CD14-positive monocyte (primary cell): Measurements from ENCODE around the gene SANBR. TPM values are rescaled to one million over a fixed set of nuclear protein-coding genes. Genes with fewer than 3 reads are reported as not detected.

Experiments
- DNase-seq, 3 donors: peaks; one replicate each; pipeline ENCODE4 v3.0.0-alpha.2; 2011 to 2022
- H2AFZ ChIP-seq: 2 replicates; pipeline ENCODE4 v1.6.0; 2012; ENCODE audit warnings: mild to moderate bottlenecking, low read depth, low read length, inconsistent platforms; ENCODE audit not compliant: insufficient read depth, poor library complexity, severe bottlenecking
- H3K27ac ChIP-seq, 2 donors: 1 replicate in 1 of 2; 2 replicates in 1 of 2; pipeline ENCODE4 v1.5.1; 2012 to 2013; ENCODE audit warnings: low read length in 2 of 2, control low read depth in 1 of 2, inconsistent platforms in 1 of 2, low read depth in 1 of 2, mild to moderate bottlenecking in 1 of 2
- H3K27me3 ChIP-seq, 2 donors: one replicate each; pipeline versions ENCODE4 v1.6.0 to v1.6.1; 2011 to 2013; ENCODE audit warnings: low read length in 2 of 2; ENCODE audit not compliant: control insufficient read depth in 2 of 2, insufficient read depth in 2 of 2
- H3K36me3 ChIP-seq, 2 donors: replicated peaks in 1 of 2; 1 replicate in 1 of 2; 2 replicates in 1 of 2; pipeline versions ENCODE4 v1.5.1 to v1.6.1; 2012 to 2013; ENCODE audit warnings: low read length in 2 of 2, control low read depth in 1 of 2, inconsistent platforms in 1 of 2, mild to moderate bottlenecking in 1 of 2; ENCODE audit not compliant: insufficient read depth in 2 of 2, control insufficient read depth in 1 of 2
- H3K4me1 ChIP-seq, 2 donors: 1 replicate in 1 of 2; 2 replicates in 1 of 2; pipeline versions ENCODE4 v1.5.1 to v1.6.1; 2012 to 2013; ENCODE audit warnings: low read length in 2 of 2, control low read depth in 1 of 2, inconsistent platforms in 1 of 2, mild to moderate bottlenecking in 1 of 2, moderate library complexity in 1 of 2; ENCODE audit not compliant: insufficient read depth in 2 of 2, control insufficient read depth in 1 of 2
- H3K4me2 ChIP-seq: replicated peaks from 2 replicates; pipeline ENCODE3; 2012; ENCODE audit warnings: low read length, moderate library complexity, mild to moderate bottlenecking; ENCODE audit not compliant: poor library complexity, severe bottlenecking; ENCODE audit errors: extremely low read depth
- H3K4me3 ChIP-seq, 3 experiments: fragments of 200-600 bp in 1 of 3; sonication (generic) in 1 of 3; replicated peaks in 1 of 3; 1 replicate in 2 of 3; 2 replicates in 1 of 3; pipeline ENCODE4 v1.5.1; 2011 to 2013; ENCODE audit warnings: low read length in 3 of 3, mild to moderate bottlenecking in 3 of 3, control low read depth in 2 of 3, low read depth in 2 of 3, inconsistent platforms in 1 of 3, moderate library complexity in 1 of 3
- H3K79me2 ChIP-seq: 2 replicates; pipeline ENCODE4 v1.6.0; 2012; ENCODE audit warnings: mild to moderate bottlenecking, control low read depth, inconsistent platforms, low read length, moderate library complexity; ENCODE audit not compliant: insufficient read depth
- H3K9ac ChIP-seq: 2 replicates; pipeline ENCODE4 v1.6.0; 2017; ENCODE audit warnings: low read length, mild to moderate bottlenecking; ENCODE audit not compliant: insufficient read depth, poor library complexity, severe bottlenecking
- H3K9me3 ChIP-seq, 2 donors: replicated peaks in 1 of 2; 1 replicate in 1 of 2; 2 replicates in 1 of 2; pipeline versions ENCODE4 v1.5.1 to v1.6.1; 2012 to 2013; ENCODE audit warnings: low read length in 2 of 2, control low read depth in 1 of 2; ENCODE audit not compliant: control insufficient read depth in 1 of 2, insufficient read depth in 1 of 2
- H4K20me1 ChIP-seq: 2 replicates; pipeline ENCODE4 v1.6.0; 2012; ENCODE audit warnings: mild to moderate bottlenecking, low read length, control low read depth, moderate library complexity; ENCODE audit not compliant: insufficient read depth
- H3K27ac Mint-ChIP-seq, 7 donors: one replicate each; pipeline ENCODE4 v1.8.0; 2020; ENCODE audit warnings: mild to moderate bottlenecking in 7 of 7, mixed read lengths in 7 of 7, moderate library complexity in 6 of 7, inconsistent platforms in 2 of 7
- H3K27me3 Mint-ChIP-seq, 3 donors: one replicate each; pipeline ENCODE4 v1.8.0; 2021 to 2022; ENCODE audit warnings: low read depth in 3 of 3, mild to moderate bottlenecking in 3 of 3, mixed read lengths in 3 of 3, moderate library complexity in 3 of 3, inconsistent platforms in 1 of 3
- H3K36me3 Mint-ChIP-seq, 2 donors: one replicate each; pipeline ENCODE4 v1.8.0; 2020; ENCODE audit warnings: mixed read lengths in 2 of 2, inconsistent platforms in 1 of 2, mild to moderate bottlenecking in 1 of 2
- H3K4me1 Mint-ChIP-seq: one replicate; pipeline ENCODE4 v1.8.0; 2020; ENCODE audit warnings: mild to moderate bottlenecking, mixed read lengths
- H3K4me3 Mint-ChIP-seq, 2 donors: one replicate each; pipeline ENCODE4 v1.8.0; 2020; ENCODE audit warnings: mild to moderate bottlenecking in 2 of 2, mixed read lengths in 2 of 2, moderate library complexity in 1 of 2
- H3K9me3 Mint-ChIP-seq, 7 donors: one replicate each; pipeline ENCODE4 v1.8.0; 2020 to 2022; ENCODE audit warnings: mixed read lengths in 7 of 7, mild to moderate bottlenecking in 6 of 7, moderate library complexity in 6 of 7, inconsistent platforms in 2 of 7
- WGBS: methylation state at CpG from one replicate; pipeline ENCODE4 v1.1.5; 2013; ENCODE audit warnings: missing lambda C conversion rate; ENCODE audit not compliant: insufficient coverage; 5-methylcytosine and 5-hydroxymethylcytosine counted together
- intact Hi-C, 2 donors: fragments of 100-400 bp; cut with micrococcal nuclease; formaldehyde crosslinking; loops; one replicate each; pipeline versions ENCODE4 v1.15.0 to v1.15.1; 2023
- polyA plus RNA-seq, 3 donors: library from polyadenylated mRNA; depleted of rRNA in 1 of 3; unstranded in 2 of 3; stranded (reverse) in 1 of 3; fragments of 300-500 nt in 2 of 3; fragments of >200 nt in 1 of 3; fragmentation: Illumina TruSeq in 2 of 3; gene quantifications; 1 replicate in 2 of 3; 2 replicates in 1 of 3; pipeline ENCODE4 v1.2.3, GENCODE V29; 2012 to 2021
- TF ChIP-seq, protein P1 (sequence below): fragments of 200-600 bp; IDR thresholded peaks from one replicate; pipeline ENCODE4 v1.8.0; 2022; ENCODE audit warnings: antibody characterized with exemption, mild to moderate bottlenecking

SANBR gene
- polyA plus RNA-seq, 3 donors: 1.9 to 3.5 (median 3.4) TPM

- Mint-ChIP-seq H3K27ac (peak overlapping the region in 1 of 7 donors; percentile 61), H3K4me1 (no peaks in the 10 kb centered on the region), H3K4me3 (no peak overlapping the region), H3K36me3 (peaks cover 30 to 48% of the 10 kb centered on the region in 2 donors), H3K9me3 (peaks cover 0 to 2% (median 0%) of the 10 kb centered on the region in 7 donors), H3K27me3 (no peaks in the 10 kb centered on the region)
- DNase-seq: no peak
- Histone ChIP-seq H3K36me3 (peaks cover 4 to 47% of the 10 kb centered on the region in 2 donors), H3K4me2 (no peak overlapping the region), H3K4me1 (no peaks in the 10 kb centered on the region), H3K4me3 (no peak overlapping the region), H3K79me2 (no peaks in the 10 kb centered on the region), H3K9me3 (no peaks in the 10 kb centered on the region), H3K27ac (no peak overlapping the region), H3K27me3 (no peaks in the 10 kb centered on the region), H2AFZ (no peak overlapping the region), H3K9ac (no peak overlapping the region), H4K20me1 (no peaks in the 10 kb centered on the region)
- intact Hi-C loops: no loop called here
- TF ChIP-seq, protein P1, sequence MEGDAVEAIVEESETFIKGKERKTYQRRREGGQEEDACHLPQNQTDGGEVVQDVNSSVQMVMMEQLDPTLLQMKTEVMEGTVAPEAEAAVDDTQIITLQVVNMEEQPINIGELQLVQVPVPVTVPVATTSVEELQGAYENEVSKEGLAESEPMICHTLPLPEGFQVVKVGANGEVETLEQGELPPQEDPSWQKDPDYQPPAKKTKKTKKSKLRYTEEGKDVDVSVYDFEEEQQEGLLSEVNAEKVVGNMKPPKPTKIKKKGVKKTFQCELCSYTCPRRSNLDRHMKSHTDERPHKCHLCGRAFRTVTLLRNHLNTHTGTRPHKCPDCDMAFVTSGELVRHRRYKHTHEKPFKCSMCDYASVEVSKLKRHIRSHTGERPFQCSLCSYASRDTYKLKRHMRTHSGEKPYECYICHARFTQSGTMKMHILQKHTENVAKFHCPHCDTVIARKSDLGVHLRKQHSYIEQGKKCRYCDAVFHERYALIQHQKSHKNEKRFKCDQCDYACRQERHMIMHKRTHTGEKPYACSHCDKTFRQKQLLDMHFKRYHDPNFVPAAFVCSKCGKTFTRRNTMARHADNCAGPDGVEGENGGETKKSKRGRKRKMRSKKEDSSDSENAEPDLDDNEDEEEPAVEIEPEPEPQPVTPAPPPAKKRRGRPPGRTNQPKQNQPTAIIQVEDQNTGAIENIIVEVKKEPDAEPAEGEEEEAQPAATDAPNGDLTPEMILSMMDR: no peak
Observed at GRCh38 chr2:61089797-61090196, 24.1 kb downstream of the SANBR start.

GRCh38 chr2:61090386-61090921, 24.8 kb downstream of the SANBR start:
- no peak overlapping the region for H3K27ac ChIP-seq
- intact Hi-C loops: no loop called here
- Mint-ChIP-seq H3K27me3 (no peaks in the 10 kb centered on the region), H3K9me3 (peaks cover 0 to 2% (median 0%) of the 10 kb centered on the region in 7 donors), H3K36me3 (peaks cover 26 to 42% of the 10 kb centered on the region in 2 donors), H3K4me1 (no peaks in the 10 kb centered on the region), H3K4me3 (no peak overlapping the region), H3K27ac (peak overlapping the region in 1 of 7 donors; percentile 73)
- no peak overlapping the region for H3K4me2 ChIP-seq
- TF ChIP-seq, protein P1: no peak
- no peak overlapping the region for H3K4me3 ChIP-seq
- 100% methylated on average over 1 of the region's 5 CpGs for WGBS
- H4K20me1 ChIP-seq: no peaks in the 10 kb centered on the region
- no peaks in the 10 kb centered on the region for H3K79me2 ChIP-seq
- no peak overlapping the region for H2AFZ ChIP-seq
- no peak overlapping the region for H3K9ac ChIP-seq
- peaks cover 4 to 41% of the 10 kb centered on the region in 2 donors for H3K36me3 ChIP-seq
- no peak for DNase-seq
- H3K27me3 ChIP-seq: no peaks in the 10 kb centered on the region
- H3K4me1 ChIP-seq: no peaks in the 10 kb centered on the region
- H3K9me3 ChIP-seq: no peaks in the 10 kb centered on the region
